ENCODE measurements around the gene TCIRG1.
A peak's percentile ranks its signal among the peaks of the same experiment; 100 is the strongest.

DNA sequence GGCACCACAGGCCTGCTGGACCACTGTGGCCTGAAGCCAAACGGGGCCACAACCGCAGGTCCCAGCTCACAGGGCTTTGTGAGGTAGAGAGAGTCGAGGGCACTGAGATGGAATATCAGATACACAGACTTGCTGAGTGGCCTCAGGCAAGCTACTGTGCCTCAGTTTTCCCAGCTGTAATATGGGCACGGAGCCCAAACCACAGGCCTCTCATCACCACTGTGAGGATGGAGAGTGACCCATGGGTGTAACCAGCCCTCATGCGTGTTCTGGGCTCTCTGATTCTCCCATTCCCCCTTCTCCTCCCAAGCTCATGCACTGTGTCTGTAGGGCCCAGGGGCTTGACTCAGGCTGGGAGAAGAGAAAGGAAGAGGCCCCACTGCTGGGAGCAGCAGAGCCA lies 39.1 kb upstream of the TCIRG1 start:
- TF ChIP-seq SPI1 (IDR thresholded peaks at IDR 0.05; ENCODE audit: low read depth, low read length) (no peak), POLR2AphosphoS5 (IDR thresholded peaks at IDR 0.05; ENCODE audit: low read depth, low read length) (peak; percentile 47), TAF1 (IDR thresholded peaks at IDR 0.05; ENCODE audit: low read depth, low read length) (no peak)

All from GM12891 (cell line).